DND-41 (cell line): ENCODE measurements around the gene ITSN1.

Experiments
- ATAC-seq: fragments of 200-7000 bp; cut with Tn5 transposase; 3 replicates; pipeline ENCODE4 v1.9.1; 2021; ENCODE audit warnings: low read depth; ENCODE audit not compliant: insufficient read depth
- DNase-seq: peaks from one replicate; pipeline ENCODE4 v3.0.0-alpha.2; 2020
- H2AFZ ChIP-seq: 2 replicates; pipeline ENCODE4 v1.6.0; 2012; ENCODE audit warnings: low read depth, low read length
- H3K27ac ChIP-seq: 2 replicates; pipeline ENCODE4 v1.5.1; 2012; ENCODE audit warnings: low read length, inconsistent platforms
- H3K27me3 ChIP-seq: fragments of 200-600 bp; sonication (generic); 2 replicates; pipeline ENCODE4 v1.6.0; 2012; ENCODE audit warnings: low read length, mild to moderate bottlenecking, inconsistent platforms; ENCODE audit not compliant: insufficient read depth, poor library complexity
- H3K36me3 ChIP-seq: 2 replicates; pipeline ENCODE4 v1.5.1; 2012; ENCODE audit warnings: low read length, inconsistent platforms; ENCODE audit not compliant: insufficient read depth
- H3K4me1 ChIP-seq: 2 replicates; pipeline ENCODE4 v1.5.1; 2012; ENCODE audit warnings: mild to moderate bottlenecking, low read length; ENCODE audit not compliant: insufficient read depth
- H3K4me2 ChIP-seq: 2 replicates; pipeline ENCODE4 v1.6.0; 2012; ENCODE audit warnings: mild to moderate bottlenecking, moderate library complexity, low read length, inconsistent platforms; ENCODE audit not compliant: insufficient read depth
- H3K4me3 ChIP-seq, 2 experiments: fragments of 200-600 bp in 1 of 2; shearing (Covaris generic) in 1 of 2; 2 replicates each; pipeline ENCODE4 v1.5.1; 2012 to 2016; ENCODE audit warnings: inconsistent platforms in 2 of 2, low read length in 2 of 2, mild to moderate bottlenecking in 2 of 2, low read depth in 1 of 2, moderate library complexity in 1 of 2
- H3K79me2 ChIP-seq: 2 replicates; pipeline ENCODE4 v1.6.0; 2012; ENCODE audit warnings: low read length, inconsistent platforms; ENCODE audit not compliant: insufficient read depth
- H3K9ac ChIP-seq: 2 replicates; pipeline ENCODE4 v1.6.0; 2012; ENCODE audit warnings: low read depth, mild to moderate bottlenecking, inconsistent platforms, low read length, moderate library complexity
- H3K9me3 ChIP-seq: 2 replicates; pipeline ENCODE4 v1.5.1; 2012; ENCODE audit warnings: low read length, moderate library complexity, mild to moderate bottlenecking, inconsistent platforms; ENCODE audit not compliant: insufficient read depth, severe bottlenecking
- H4K20me1 ChIP-seq: 2 replicates; pipeline ENCODE4 v1.6.0; 2012; ENCODE audit warnings: low read length; ENCODE audit not compliant: insufficient read depth
- EZH2 ChIP-seq: IDR thresholded peaks from 3 replicates; pipeline ENCODE4 v1.6.1; 2012; ENCODE audit warnings: borderline replicate concordance, low read depth, mild to moderate bottlenecking, moderate library complexity, low read length, inconsistent platforms; ENCODE audit not compliant: severe bottlenecking
- TF ChIP-seq, protein P1 (sequence below): IDR thresholded peaks from 2 replicates; pipeline ENCODE4 v1.5.1; 2012; ENCODE audit warnings: borderline replicate concordance, low read length, moderate library complexity, mild to moderate bottlenecking; ENCODE audit not compliant: poor library complexity, severe bottlenecking; ENCODE audit errors: extremely low read depth

The ITSN1 gene

DNA sequence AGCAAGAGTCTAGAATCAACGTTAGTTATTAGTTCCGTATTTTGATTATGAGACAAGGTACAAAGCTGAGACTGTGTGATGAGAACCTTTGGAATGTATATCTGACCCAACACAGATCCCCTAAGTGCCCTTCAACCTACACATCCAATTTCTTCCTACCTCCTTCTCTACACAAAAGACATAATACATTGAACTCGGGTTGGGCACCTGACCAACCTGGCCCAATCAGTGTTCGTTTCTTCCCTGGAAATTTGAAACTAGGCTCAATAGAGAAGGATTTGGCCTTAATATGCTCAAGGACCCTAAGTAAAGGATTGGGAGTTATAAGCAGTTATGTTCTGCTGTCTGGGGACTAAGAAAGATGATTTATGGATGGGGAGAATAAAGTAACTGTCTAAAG lies 12.1 kb downstream of the ITSN1 start:
- ATAC-seq = no peak

DNA sequence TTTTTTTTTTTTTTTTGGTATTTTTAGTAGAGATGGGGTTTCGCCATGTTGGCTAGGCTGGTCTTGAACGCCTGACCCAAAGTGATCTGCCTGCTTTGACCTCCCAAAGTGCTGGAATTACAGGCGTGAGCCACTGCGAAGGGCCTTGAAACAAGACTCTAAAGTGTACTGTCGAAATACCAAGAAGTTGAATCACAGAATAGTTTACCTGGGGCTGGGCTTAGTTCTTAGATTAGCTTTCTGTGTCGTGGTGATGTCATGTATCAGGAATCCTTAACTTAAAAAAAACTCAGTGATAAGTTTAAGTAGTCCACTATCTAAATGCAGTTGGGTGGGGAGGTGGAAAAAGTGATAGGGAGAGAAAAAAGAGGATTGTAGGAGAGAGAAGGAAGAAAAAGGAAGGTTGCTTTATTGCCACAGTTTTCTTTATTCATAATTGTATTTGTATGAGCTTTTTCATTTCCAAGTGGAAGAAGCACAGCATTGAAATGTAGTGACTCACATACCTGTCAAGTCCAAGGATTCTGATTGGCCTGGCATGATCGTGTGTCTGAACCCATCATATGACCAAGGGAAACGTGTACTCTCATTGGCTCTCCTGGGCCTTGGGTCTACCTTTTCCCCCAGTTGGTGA lies 13.4 kb downstream of the ITSN1 start:
- H3K27me3 ChIP-seq = no peaks in the 10 kb centered on the region
- no peak overlapping the region for H3K4me2 ChIP-seq
- no peak overlapping the region for H3K27ac ChIP-seq
- no peak overlapping the region for H3K9ac ChIP-seq
- no peaks in the 10 kb centered on the region for H3K9me3 ChIP-seq
- H2AFZ ChIP-seq = no peak overlapping the region
- TF ChIP-seq, protein P1, sequence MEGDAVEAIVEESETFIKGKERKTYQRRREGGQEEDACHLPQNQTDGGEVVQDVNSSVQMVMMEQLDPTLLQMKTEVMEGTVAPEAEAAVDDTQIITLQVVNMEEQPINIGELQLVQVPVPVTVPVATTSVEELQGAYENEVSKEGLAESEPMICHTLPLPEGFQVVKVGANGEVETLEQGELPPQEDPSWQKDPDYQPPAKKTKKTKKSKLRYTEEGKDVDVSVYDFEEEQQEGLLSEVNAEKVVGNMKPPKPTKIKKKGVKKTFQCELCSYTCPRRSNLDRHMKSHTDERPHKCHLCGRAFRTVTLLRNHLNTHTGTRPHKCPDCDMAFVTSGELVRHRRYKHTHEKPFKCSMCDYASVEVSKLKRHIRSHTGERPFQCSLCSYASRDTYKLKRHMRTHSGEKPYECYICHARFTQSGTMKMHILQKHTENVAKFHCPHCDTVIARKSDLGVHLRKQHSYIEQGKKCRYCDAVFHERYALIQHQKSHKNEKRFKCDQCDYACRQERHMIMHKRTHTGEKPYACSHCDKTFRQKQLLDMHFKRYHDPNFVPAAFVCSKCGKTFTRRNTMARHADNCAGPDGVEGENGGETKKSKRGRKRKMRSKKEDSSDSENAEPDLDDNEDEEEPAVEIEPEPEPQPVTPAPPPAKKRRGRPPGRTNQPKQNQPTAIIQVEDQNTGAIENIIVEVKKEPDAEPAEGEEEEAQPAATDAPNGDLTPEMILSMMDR = no peak
- no peak for TF ChIP-seq EZH2
- H3K4me3 ChIP-seq = no peak overlapping the region
- no peaks in the 10 kb centered on the region for H3K4me1 ChIP-seq
- peaks cover 14% of the 10 kb centered on the region for H3K79me2 ChIP-seq
- ATAC-seq (no peak), DNase-seq (no peak)
- no peaks in the 10 kb centered on the region for H3K36me3 ChIP-seq
- no peaks in the 10 kb centered on the region; the same call in 1 of the 2 replicates for H4K20me1 ChIP-seq

More for the DNA sequence above, 12.1 kb downstream of the ITSN1 start:
- TF ChIP-seq, protein P1 = no peak
- TF ChIP-seq EZH2 = no peak
- H3K79me2 ChIP-seq = peaks cover 16% of the 10 kb centered on the region
- no peak overlapping the region for H3K4me2 ChIP-seq
- DNase-seq = no peak
- H3K36me3 ChIP-seq = no peaks in the 10 kb centered on the region
- H2AFZ ChIP-seq = no peak overlapping the region
- no peak overlapping the region for H3K27ac ChIP-seq
- no peaks in the 10 kb centered on the region; the same call in 1 of the 2 replicates for H4K20me1 ChIP-seq
- no peaks in the 10 kb centered on the region for H3K27me3 ChIP-seq
- no peaks in the 10 kb centered on the region for H3K9me3 ChIP-seq
- H3K4me1 ChIP-seq = no peaks in the 10 kb centered on the region
- H3K4me3 ChIP-seq = no peak overlapping the region
- no peak overlapping the region for H3K9ac ChIP-seq

DNA sequence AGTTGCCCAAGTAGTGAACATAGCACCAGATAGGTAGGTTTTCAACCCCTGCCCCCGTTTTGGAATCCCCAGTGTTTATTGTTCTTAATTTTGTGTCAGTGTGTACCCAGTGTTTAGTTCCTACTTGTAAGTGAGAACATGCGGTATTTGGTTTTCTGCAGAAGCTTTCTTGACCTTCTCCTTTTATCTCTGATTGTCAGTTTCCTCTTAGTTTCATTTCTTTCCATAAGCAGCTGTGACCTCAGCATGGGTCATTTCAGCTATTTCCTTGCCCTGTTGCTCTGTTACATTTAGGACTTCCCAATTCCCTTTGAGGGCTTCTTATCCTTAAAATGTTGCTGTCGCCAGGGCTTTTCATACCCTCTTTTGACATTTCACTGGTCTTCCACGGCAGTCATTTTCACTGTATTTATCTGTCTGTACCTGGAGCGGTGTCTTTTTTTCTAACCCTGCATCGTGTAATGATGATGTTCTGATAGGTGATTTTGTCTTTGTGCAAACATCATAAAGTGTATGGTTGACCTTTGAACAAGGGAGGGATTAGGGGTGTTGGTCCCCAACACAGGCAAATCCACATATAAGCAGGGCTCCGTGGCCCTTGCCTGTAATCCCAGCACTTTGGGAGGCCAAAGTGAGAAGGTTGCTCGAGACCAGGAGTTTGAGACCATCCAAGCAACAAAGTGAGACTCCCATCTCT lies 15.0 kb downstream of the ITSN1 start:
- Histone ChIP-seq H3K27me3 (no peaks in the 10 kb centered on the region), H3K36me3 (no peaks in the 10 kb centered on the region), H3K27ac (no peak overlapping the region), H3K9me3 (no peaks in the 10 kb centered on the region), H3K79me2 (peaks cover 11% of the 10 kb centered on the region), H3K9ac (no peak overlapping the region), H3K4me1 (no peaks in the 10 kb centered on the region), H3K4me3 (no peak overlapping the region), H3K4me2 (no peak overlapping the region), H4K20me1 (no peaks in the 10 kb centered on the region; the same call in 1 of the 2 replicates), H2AFZ (no peak overlapping the region)
- ATAC-seq (no peak), DNase-seq (no peak)
- TF ChIP-seq EZH2 = no peak
- TF ChIP-seq, protein P1 = no peak
